Adrenal gland (tissue), 12 donors: ENCODE results near the gene RALGPS1. TPM values are rescaled to one million over a fixed set of nuclear protein-coding genes. Genes with fewer than 3 reads are reported as not detected.

Source experiments
- DNase-seq, 7 donors: peaks; one replicate each; pipeline ENCODE4 v3.0.0-alpha.2; 2019 to 2020
- H3K27ac ChIP-seq, 5 donors: fragments of 200-600 bp; sonication (generic) in 4 of 5; 1 replicate in 3 of 5; 2 replicates in 2 of 5; pipeline versions ENCODE4 v1.5.1 to v1.8.0; 2016 to 2020; ENCODE audit warnings: mild to moderate bottlenecking in 1 of 5
- H3K27me3 ChIP-seq: fragments of 200-600 bp; 2 replicates; pipeline ENCODE4 v1.8.0; 2021
- H3K36me3 ChIP-seq, 2 donors: fragments of 200-600 bp; replicated peaks in 1 of 2; 1 replicate in 1 of 2; 2 replicates in 1 of 2; pipeline versions ENCODE4 v1.5.1 to v1.8.0; 2018 to 2022
- H3K4me1 ChIP-seq, 2 donors: fragments of 200-600 bp; replicated peaks in 1 of 2; 1 replicate in 1 of 2; 2 replicates in 1 of 2; pipeline versions ENCODE4 v1.5.1 to v1.8.0; 2018 to 2021
- H3K4me3 ChIP-seq, 4 donors: fragments of 200-600 bp; sonication (generic) in 3 of 4; one replicate each; pipeline ENCODE4 v1.5.1; 2016 to 2018
- H3K9me3 ChIP-seq, 3 donors: fragments of 200-600 bp; sonication (generic) in 1 of 3; replicated peaks in 1 of 3; 1 replicate in 2 of 3; 2 replicates in 1 of 3; pipeline versions ENCODE4 v1.5.1 to v1.8.0; 2016 to 2021
- POLR2A ChIP-seq, 2 donors: fragments of 450-650 bp; IDR thresholded peaks; one replicate each; pipeline ENCODE4 v1.6.1; 2017; ENCODE audit warnings: antibody characterized with exemption in 2 of 2, mild to moderate bottlenecking in 2 of 2, moderate library complexity in 1 of 2
- WGBS, 4 donors: extraction: QIAGEN DNeasy Blood & Tissue Kit in 2 of 4; methylation state at CpG; one replicate each; pipeline versions ENCODE4 v1.1.5 to v1.1.7; 2013 to 2017; 5-methylcytosine and 5-hydroxymethylcytosine counted together
- intact Hi-C, 2 donors: fragments of 100-400 bp; cut with DNase I; formaldehyde crosslinking; loops; one replicate each; pipeline versions ENCODE4 v1.14.1 to v1.15.0; 2022 to 2023
- polyA plus RNA-seq, 3 donors: library from polyadenylated mRNA; stranded (reverse); fragments of 200-250 nt in 2 of 3; fragments of 350-450 nt in 1 of 3; fragmentation: Illumina TruSeq in 1 of 3; extraction: RNeasy Lipid Tissue Mini Kit (QIAGEN cat#74804) in 1 of 3; gene quantifications; one replicate each; pipeline ENCODE4 v1.2.3, GENCODE V29; 2013 to 2014
- total RNA-seq, 9 donors: library from RNA; depleted of rRNA in 4 of 9; stranded (reverse); fragments of >200 nt in 4 of 9; fragments of 120-200 nt in 1 of 9; fragmentation: NEBNext Ultra II Directional in 1 of 9; extraction: Animal tissue kit (Norgen Biotek cat#: 25700) in 1 of 9; gene quantifications; one replicate each; pipeline versions ENCODE4 v1.1.0 to v1.2.4, GENCODE V29; 2013 to 2023
- TF ChIP-seq, protein P1 (sequence below), 6 experiments: fragments of 450-650 bp in 4 of 6; fragments of 200-600 bp in 2 of 6; sonication (generic) in 1 of 6; IDR thresholded peaks; 1 replicate in 5 of 6; 2 replicates in 1 of 6; pipeline versions ENCODE4 v1.5.1 to v1.8.0; 2016 to 2021; ENCODE audit warnings: antibody characterized with exemption in 6 of 6, mild to moderate bottlenecking in 2 of 6, moderate library complexity in 1 of 6
- donor health status: healthy with polysubstance abuse.
- donor health status: Bipolar disorder and iron deficiency.
- donor health status: DM: yes; HTN: yes; CAD: no.
- donor health status: DM: no; HTN: no; CAD: no.
- donor health status: DM: no; HTN: no; CAD: no.
- donor health status: DM: yes; HTN: yes; CAD: no.

The RALGPS1 gene
- total and polyA plus RNA-seq, 12 donors: 2.8 to 9.9 (median 5.1) TPM

DNA sequence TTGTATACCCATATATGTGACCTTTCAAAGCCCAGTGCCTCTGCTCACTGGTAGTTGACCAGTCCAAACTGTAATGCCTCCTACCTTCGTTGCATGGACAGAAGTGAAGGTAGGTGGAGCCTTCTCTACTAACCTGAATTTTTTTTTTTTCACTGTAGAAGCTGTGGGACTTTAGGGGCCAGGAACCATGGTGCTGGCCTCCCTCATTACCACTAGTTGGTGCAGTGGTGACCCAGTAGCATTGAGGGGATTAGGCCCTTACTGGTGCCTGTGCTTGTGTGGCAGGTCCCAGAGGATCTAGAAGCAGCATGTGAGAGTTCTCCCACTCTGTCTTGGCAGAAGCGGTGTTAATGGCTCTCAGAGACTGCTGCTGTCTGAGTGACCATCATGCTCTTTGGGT lies 2.3 kb downstream of the RALGPS1 start:
- no peaks in the 10 kb centered on the region for H3K36me3 ChIP-seq
- intact Hi-C loops: no loop called here
- no peak overlapping the region for H3K4me3 ChIP-seq
- H3K27ac ChIP-seq: no peak overlapping the region
- no peak for TF ChIP-seq POLR2A (IDR thresholded peaks at IDR 0.05)
- TF ChIP-seq, protein P1, sequence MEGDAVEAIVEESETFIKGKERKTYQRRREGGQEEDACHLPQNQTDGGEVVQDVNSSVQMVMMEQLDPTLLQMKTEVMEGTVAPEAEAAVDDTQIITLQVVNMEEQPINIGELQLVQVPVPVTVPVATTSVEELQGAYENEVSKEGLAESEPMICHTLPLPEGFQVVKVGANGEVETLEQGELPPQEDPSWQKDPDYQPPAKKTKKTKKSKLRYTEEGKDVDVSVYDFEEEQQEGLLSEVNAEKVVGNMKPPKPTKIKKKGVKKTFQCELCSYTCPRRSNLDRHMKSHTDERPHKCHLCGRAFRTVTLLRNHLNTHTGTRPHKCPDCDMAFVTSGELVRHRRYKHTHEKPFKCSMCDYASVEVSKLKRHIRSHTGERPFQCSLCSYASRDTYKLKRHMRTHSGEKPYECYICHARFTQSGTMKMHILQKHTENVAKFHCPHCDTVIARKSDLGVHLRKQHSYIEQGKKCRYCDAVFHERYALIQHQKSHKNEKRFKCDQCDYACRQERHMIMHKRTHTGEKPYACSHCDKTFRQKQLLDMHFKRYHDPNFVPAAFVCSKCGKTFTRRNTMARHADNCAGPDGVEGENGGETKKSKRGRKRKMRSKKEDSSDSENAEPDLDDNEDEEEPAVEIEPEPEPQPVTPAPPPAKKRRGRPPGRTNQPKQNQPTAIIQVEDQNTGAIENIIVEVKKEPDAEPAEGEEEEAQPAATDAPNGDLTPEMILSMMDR (IDR thresholded peaks at IDR 0.05): no peak
- DNase-seq: no peak
- no peaks in the 10 kb centered on the region for H3K9me3 ChIP-seq
- 82 to 89% (median 86%) methylated on average over 2 of the region's 2 CpGs for WGBS, 4 donors
- H3K27me3 ChIP-seq: no peaks in the 10 kb centered on the region
- no peaks in the 10 kb centered on the region for H3K4me1 ChIP-seq

DNA sequence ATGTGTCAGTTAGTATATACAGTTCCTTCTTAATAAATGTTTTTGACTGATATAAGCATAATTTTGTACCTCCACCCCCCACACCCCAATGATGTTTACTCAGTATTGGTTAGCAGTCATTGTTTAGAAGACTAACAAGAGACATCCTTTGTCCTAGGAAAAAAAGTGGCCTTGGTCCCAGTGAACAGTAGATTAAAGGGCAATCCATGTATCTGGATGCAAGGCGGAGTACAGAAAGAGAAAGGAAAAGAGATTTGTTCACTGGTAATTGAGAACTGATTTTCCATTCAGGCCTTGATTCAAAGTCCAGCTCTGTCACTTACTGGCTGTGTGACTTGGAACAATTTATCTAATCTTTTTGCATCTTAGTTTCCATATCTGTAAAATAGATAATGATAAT lies 4.6 kb downstream of the RALGPS1 start:
- 88 to 94% (median 90%) methylated on average over 1 of the region's 1 CpG for WGBS, 4 donors
- no peak overlapping the region for H3K4me3 ChIP-seq
- intact Hi-C loops: no loop called here
- H3K9me3 ChIP-seq: no peaks in the 10 kb centered on the region
- DNase-seq: no peak
- H3K36me3 ChIP-seq: no peaks in the 10 kb centered on the region
- H3K27me3 ChIP-seq: no peaks in the 10 kb centered on the region
- no peak overlapping the region for H3K27ac ChIP-seq
- TF ChIP-seq, protein P1 (IDR thresholded peaks at IDR 0.05): no peak
- TF ChIP-seq POLR2A (IDR thresholded peaks at IDR 0.05): no peak
- no peaks in the 10 kb centered on the region for H3K4me1 ChIP-seq

DNA sequence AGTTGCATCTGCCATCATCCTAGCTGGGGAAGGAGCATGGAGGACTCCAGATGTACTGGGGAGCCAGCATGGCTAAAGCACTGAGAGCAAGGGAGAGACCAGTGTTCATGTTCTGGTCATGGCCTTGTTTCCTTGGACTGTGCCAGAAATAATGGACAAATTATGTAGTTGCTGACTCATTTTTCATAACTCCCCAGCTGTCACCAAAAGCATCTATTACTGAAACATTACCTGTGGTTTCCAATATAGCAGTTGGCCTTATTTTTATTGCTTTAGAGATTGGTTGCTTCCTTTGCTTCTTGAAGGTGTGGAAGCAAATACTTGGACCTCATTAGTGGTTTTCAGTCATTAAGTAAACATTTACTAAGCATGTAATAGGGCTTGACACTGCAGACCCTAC lies 11.3 kb downstream of the RALGPS1 start:
- Histone ChIP-seq H3K27me3 (no peaks in the 10 kb centered on the region), H3K4me3 (no peak overlapping the region), H3K36me3 (no peaks in the 10 kb centered on the region), H3K27ac (no peak overlapping the region), H3K4me1 (no peaks in the 10 kb centered on the region), H3K9me3 (no peaks in the 10 kb centered on the region)
- no peak for DNase-seq
- intact Hi-C loops: no loop called here
- TF ChIP-seq, protein P1 (IDR thresholded peaks at IDR 0.05): no peak
- TF ChIP-seq POLR2A (IDR thresholded peaks at IDR 0.05): no peak

DNA sequence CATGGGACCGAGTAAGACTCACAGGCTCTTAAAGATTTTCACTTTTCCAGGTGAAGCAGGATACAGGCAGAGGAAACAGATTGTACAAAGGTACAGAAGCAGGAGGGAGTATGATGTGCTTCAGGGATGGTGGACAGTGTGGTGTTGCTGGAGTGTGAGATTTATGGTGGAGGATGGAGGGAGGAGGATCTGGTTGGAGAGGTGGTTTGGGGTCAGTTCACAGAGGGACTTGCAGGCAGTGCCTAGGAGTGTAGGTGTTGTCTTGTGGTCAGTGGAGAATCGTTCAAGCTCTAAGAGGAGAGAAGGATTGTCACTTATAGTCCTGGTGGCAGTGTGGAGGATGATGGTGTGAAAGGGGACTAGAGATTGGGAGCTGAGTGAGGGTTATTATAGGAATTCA lies 11.8 kb downstream of the RALGPS1 start:
- no peak for TF ChIP-seq POLR2A (IDR thresholded peaks at IDR 0.05)
- TF ChIP-seq, protein P1 (IDR thresholded peaks at IDR 0.05): no peak
- no peak for DNase-seq
- Histone ChIP-seq H3K27ac (no peak overlapping the region), H3K9me3 (no peaks in the 10 kb centered on the region), H3K4me1 (no peaks in the 10 kb centered on the region), H3K4me3 (no peak overlapping the region), H3K36me3 (no peaks in the 10 kb centered on the region), H3K27me3 (no peaks in the 10 kb centered on the region)
- intact Hi-C loops: no loop called here
- 75 to 92% (median 77%) methylated on average over 2 of the region's 2 CpGs for WGBS, 4 donors
